HepG2 (cell line): ENCODE data around the gene NOTUM. TPM values are rescaled to one million over a fixed set of nuclear protein-coding genes. Genes with fewer than 3 reads are reported as not detected.

Experiments
- ARID5B ChIP-seq: IDR thresholded peaks from 2 replicates; pipeline ENCODE4 v1.4.0; 2020; ENCODE audit warnings: mild to moderate bottlenecking, missing genetic modification reagents
- DBP ChIP-seq: sonication (generic); formaldehyde crosslinking; IDR thresholded peaks from 2 replicates; pipeline ENCODE4 v1.4.0; 2020; ENCODE audit warnings: missing genetic modification reagents; ENCODE audit errors: not compliant biosample characterization
- DRAP1 ChIP-seq: IDR thresholded peaks from 2 replicates; pipeline ENCODE4 v1.6.1; 2016; ENCODE audit warnings: missing genetic modification reagents, missing compliant biosample characterization
- HCFC1 ChIP-seq: fragments of 150-350 bp; IDR thresholded peaks from 2 replicates; pipeline ENCODE4 v1.6.1; 2014; ENCODE audit warnings: low read depth, low read length
- HNRNPH1 ChIP-seq: fragments of 200-400 bp; formaldehyde crosslinking; optimal IDR thresholded peaks from 2 replicates; pipeline ENCODE3; 2017; ENCODE audit warnings: mild to moderate bottlenecking, low read depth, low read length
- JUN ChIP-seq: sonication (generic); formaldehyde crosslinking; IDR thresholded peaks from 2 replicates; pipeline ENCODE4 v1.4.0; 2020; ENCODE audit warnings: mild to moderate bottlenecking, missing genetic modification reagents
- KDM5A ChIP-seq: fragments of 200-600 bp; sonication (generic); IDR thresholded peaks from 2 replicates; pipeline ENCODE4 v1.7.0; 2018; ENCODE audit warnings: antibody characterized with exemption, mild to moderate bottlenecking, low read length, borderline replicate concordance
- MBD4 ChIP-seq: IDR thresholded peaks from 2 replicates; pipeline ENCODE4 v1.6.1; 2012; ENCODE audit warnings: low read length, inconsistent platforms, borderline replicate concordance
- RARA ChIP-seq: IDR thresholded peaks from 2 replicates; pipeline ENCODE4 v1.6.1; 2016; ENCODE audit warnings: missing genetic modification reagents, missing compliant biosample characterization
- RBAK ChIP-seq: sonication (generic); formaldehyde crosslinking; IDR thresholded peaks from 2 replicates; pipeline ENCODE4 v1.5.1; 2020; ENCODE audit warnings: mild to moderate bottlenecking, missing genetic modification reagents
- SP2 ChIP-seq: sonication (generic); formaldehyde crosslinking; IDR thresholded peaks from 2 replicates; pipeline ENCODE4 v1.5.1; 2020; ENCODE audit warnings: mild to moderate bottlenecking, missing genetic modification reagents
- ZBTB25 ChIP-seq: IDR thresholded peaks from 2 replicates; pipeline ENCODE4 v1.6.1; 2018; ENCODE audit warnings: missing genetic modification reagents
- ZBTB44 ChIP-seq: sonication (generic); formaldehyde crosslinking; IDR thresholded peaks from 2 replicates; pipeline ENCODE4 v1.4.0; 2020; ENCODE audit warnings: missing genetic modification reagents
- ZBTB7B ChIP-seq: sonication (generic); formaldehyde crosslinking; IDR thresholded peaks from 2 replicates; pipeline ENCODE4 v1.4.0; 2020; ENCODE audit warnings: missing genetic modification reagents
- ZMAT5 ChIP-seq: sonication (generic); formaldehyde crosslinking; IDR thresholded peaks from 2 replicates; pipeline ENCODE4 v1.5.0; 2020; ENCODE audit warnings: mild to moderate bottlenecking, low read depth, missing genetic modification reagents, borderline replicate concordance
- ZMYM4 ChIP-seq: sonication (generic); formaldehyde crosslinking; IDR thresholded peaks from 2 replicates; pipeline ENCODE4 v1.8.1; 2023; ENCODE audit warnings: mild to moderate bottlenecking, missing genetic modification reagents
- ZNF468 ChIP-seq: sonication (generic); formaldehyde crosslinking; IDR thresholded peaks from 2 replicates; pipeline ENCODE4 v1.8.0; 2022; ENCODE audit warnings: mild to moderate bottlenecking, moderate library complexity, missing genetic modification reagents
- ZNF619 ChIP-seq: sonication (generic); formaldehyde crosslinking; IDR thresholded peaks from 2 replicates; pipeline ENCODE4 v1.4.0; 2020; ENCODE audit warnings: mild to moderate bottlenecking, missing genetic modification reagents
- ZNF704 ChIP-seq: sonication (generic); formaldehyde crosslinking; IDR thresholded peaks from 2 replicates; pipeline ENCODE4 v1.8.1; 2023; ENCODE audit warnings: mild to moderate bottlenecking, inconsistent platforms, moderate library complexity, missing genetic modification reagents, borderline replicate concordance
- ZNF776 ChIP-seq: sonication (generic); formaldehyde crosslinking; IDR thresholded peaks from 2 replicates; pipeline ENCODE4 v1.4.0; 2020; ENCODE audit warnings: mild to moderate bottlenecking, missing genetic modification reagents
- polyA plus RNA-seq, 8 experiments: library from polyadenylated mRNA; depleted of rRNA in 3 of 8; stranded (reverse) in 7 of 8; unstranded in 1 of 8; fragments of >200 nt; fragmentation: Illumina TruSeq in 4 of 8; extraction: Trizol in 4 of 8; gene quantifications; 2 replicates each; pipeline versions ENCODE4 v1.2.1 to v1.2.3, GENCODE V29; 2011 to 2016; ENCODE audit warnings: low read depth in 4 of 8, missing spikeins in 1 of 8, mixed read lengths in 1 of 8; ENCODE audit not compliant: insufficient read depth in 1 of 8
- total RNA-seq, 5 experiments: library from RNA; depleted of rRNA; stranded (reverse); fragments of >200 nt; fragmentation: Illumina TruSeq; extraction: Trizol; gene quantifications; 2 replicates each; pipeline ENCODE4 v1.2.3, GENCODE V29; 2016; ENCODE audit warnings: low read depth in 1 of 5

Gene NOTUM
- total and polyA plus RNA-seq, 2 of the 13 experiments (the other 11 are each of a cell fraction or from before 2014, with no cell fraction given) = 150 to 160 TPM

- no peak for TF ChIP-seq HCFC1
- no peak for TF ChIP-seq ZMYM4
- TF ChIP-seq ARID5B = peak; percentile 8; the same call in 1 of the 2 replicates
- TF ChIP-seq ZNF619 (CRISPR knock-in tag) = peak; percentile 90
- no peak for TF ChIP-seq RBAK (CRISPR knock-in tag)
- peak; percentile 36; the same call in 1 of the 2 replicates for TF ChIP-seq ZNF468
- TF ChIP-seq DBP (CRISPR knock-in tag) = peak; percentile 6
- TF ChIP-seq ZBTB25 (CRISPR knock-in tag) = no peak
- TF ChIP-seq DRAP1 = peak; percentile 30; the same call in 1 of the 2 replicates
- TF ChIP-seq ZNF704 (CRISPR knock-in tag) = no peak; the same call in 1 of the 2 replicates
- TF ChIP-seq MBD4 = no peak
- TF ChIP-seq KDM5A = no peak
- TF ChIP-seq RARA (CRISPR knock-in tag) = peak; percentile 29; the same call in 1 of the 2 replicates
- no peak for TF ChIP-seq SP2 (CRISPR knock-in tag)
- no peak for TF ChIP-seq ZMAT5
- TF ChIP-seq ZBTB7B = peak; percentile 83
- TF ChIP-seq HNRNPH1 = peak; percentile 86
- TF ChIP-seq ZBTB44 (CRISPR knock-in tag) = no peak; the same call in 1 of the 2 replicates
- no peak; the same call in none of the 2 replicates for TF ChIP-seq ZNF776 (CRISPR knock-in tag)
- peak; percentile 16; the same call in 1 of the 2 replicates for TF ChIP-seq JUN (CRISPR knock-in tag)
These were observed 34.7 kb upstream of the NOTUM start (continued) for GRCh38 chr17:81995463-81996231.
